IMR-90 (cell line): ENCODE measurements around the gene IQGAP2. TPM values are rescaled to one million over a fixed set of nuclear protein-coding genes. Genes with fewer than 3 reads are reported as not detected.

Experiments used
- ATAC-seq: fragments of 200-7000 bp; cut with Tn5 transposase; 2 replicates; pipeline ENCODE4 v1.9.1; 2020; ENCODE audit warnings: low read depth, mild to moderate bottlenecking, moderate library complexity
- BruUV-seq: library from RNA; stranded (reverse); fragments of 400-500 nt; replicated peaks from 2 replicates; lab custom pipeline; 2021; lab: Mats Ljungman, UMichigan
- CTCF ChIA-PET: fragments of 300-600 bp; formaldehyde crosslinking; extraction: SDS; loops from one replicate; lab custom pipeline; 2021; ENCODE audit warnings: antibody characterized with exemption; lab: Yijun Ruan, JAX
- POLR2A ChIA-PET: fragments of 300-600 bp; sonication (Branson Sonifier 250); formaldehyde crosslinking; loops from one replicate; lab custom pipeline; 2022; ENCODE audit warnings: antibody characterized with exemption; ENCODE audit not compliant: unreplicated experiment; lab: Charles Lee
- DNase-seq: peaks from one replicate; pipeline ENCODE4 v3.0.0; 2013
- H2AFZ ChIP-seq: replicated peaks from 2 replicates; pipeline ENCODE3; 2013; ENCODE audit warnings: low read length, mild to moderate bottlenecking; ENCODE audit not compliant: poor library complexity
- H2AK5ac ChIP-seq: 2 replicates; pipeline ENCODE4 v1.6.1; 2013; ENCODE audit warnings: low read depth, low read length, inconsistent platforms
- H2AK9ac ChIP-seq: replicated peaks from 2 replicates; pipeline ENCODE3; 2013; ENCODE audit warnings: mild to moderate bottlenecking, low read depth, low read length, moderate library complexity; ENCODE audit not compliant: poor library complexity
- H2BK120ac ChIP-seq: 2 replicates; pipeline ENCODE4 v1.6.1; 2013; ENCODE audit warnings: low read depth, low read length, inconsistent platforms
- H2BK15ac ChIP-seq: 3 replicates; pipeline ENCODE4 v1.6.1; 2013; ENCODE audit warnings: low read depth, low read length, inconsistent platforms
- H2BK20ac ChIP-seq: 2 replicates; pipeline ENCODE4 v1.6.1; 2013; ENCODE audit warnings: low read depth, mild to moderate bottlenecking, inconsistent platforms, low read length, moderate library complexity
- H2BK5ac ChIP-seq: 2 replicates; pipeline ENCODE4 v1.6.1; 2013; ENCODE audit warnings: mild to moderate bottlenecking, low read depth, low read length, inconsistent platforms; ENCODE audit not compliant: poor library complexity, severe bottlenecking
- H3K14ac ChIP-seq: replicated peaks from 2 replicates; pipeline ENCODE4 v1.6.1; 2013; ENCODE audit warnings: low read depth, low read length, inconsistent platforms
- H3K18ac ChIP-seq: 2 replicates; pipeline ENCODE4 v1.6.1; 2013; ENCODE audit warnings: low read depth, low read length, control low read depth
- H3K23ac ChIP-seq: 2 replicates; pipeline ENCODE4 v1.6.1; 2013; ENCODE audit warnings: low read depth, low read length, inconsistent platforms
- H3K27ac ChIP-seq: 2 replicates; pipeline ENCODE4 v1.5.1; 2013; ENCODE audit warnings: mild to moderate bottlenecking, control low read depth, low read length; ENCODE audit not compliant: insufficient read depth
- H3K27me3 ChIP-seq: 2 replicates; pipeline ENCODE4 v1.6.1; 2013; ENCODE audit warnings: low read length; ENCODE audit not compliant: control insufficient read depth, insufficient read depth
- H3K36me3 ChIP-seq: 2 replicates; pipeline ENCODE4 v1.6.1; 2013; ENCODE audit warnings: low read length, mixed read lengths; ENCODE audit not compliant: control insufficient read depth, insufficient read depth
- H3K4ac ChIP-seq: 2 replicates; pipeline ENCODE4 v1.6.1; 2013; ENCODE audit warnings: low read depth, low read length, inconsistent platforms
- H3K4me1 ChIP-seq: 2 replicates; pipeline ENCODE4 v1.6.1; 2013; ENCODE audit warnings: low read length, mixed read lengths; ENCODE audit not compliant: control insufficient read depth, insufficient read depth
- H3K4me2 ChIP-seq: 2 replicates; pipeline ENCODE4 v1.6.1; 2013; ENCODE audit warnings: low read depth, mild to moderate bottlenecking, control low read depth, low read length, moderate library complexity
- H3K4me3 ChIP-seq: 2 replicates; pipeline ENCODE4 v1.5.1; 2013; ENCODE audit warnings: low read depth, mild to moderate bottlenecking, control low read depth, low read length, moderate library complexity; ENCODE audit not compliant: insufficient read depth
- H3K56ac ChIP-seq: 2 replicates; pipeline ENCODE4 v1.6.1; 2013; ENCODE audit warnings: low read length, inconsistent platforms; ENCODE audit not compliant: insufficient read depth; ENCODE audit errors: extremely low read depth
- H3K79me1 ChIP-seq, 2 experiments: 2 replicates each; pipeline ENCODE4 v1.6.1; 2013; ENCODE audit warnings: low read length in 2 of 2, inconsistent platforms in 1 of 2, low read depth in 1 of 2
- H3K9ac ChIP-seq: 2 replicates; pipeline ENCODE4 v1.6.1; 2013; ENCODE audit warnings: low read depth, low read length, control low read depth
- H3K9me1 ChIP-seq: 2 replicates; pipeline ENCODE4 v1.6.1; 2013; ENCODE audit warnings: low read length, inconsistent platforms; ENCODE audit not compliant: insufficient read depth
- H3K9me3 ChIP-seq: 2 replicates; pipeline ENCODE4 v1.6.1; 2013; ENCODE audit warnings: low read length; ENCODE audit not compliant: control insufficient read depth, insufficient read depth
- H4K20me1 ChIP-seq: 2 replicates; pipeline ENCODE4 v1.6.1; 2013; ENCODE audit warnings: low read length, inconsistent platforms; ENCODE audit not compliant: insufficient read depth
- H4K5ac ChIP-seq: 2 replicates; pipeline ENCODE4 v1.6.1; 2013; ENCODE audit warnings: mild to moderate bottlenecking, low read depth, low read length, control low read depth
- H4K8ac ChIP-seq, 2 experiments: 2 replicates each; pipeline ENCODE4 v1.6.1; 2013; ENCODE audit warnings: low read depth in 2 of 2, low read length in 2 of 2, control low read depth in 1 of 2, inconsistent platforms in 1 of 2
- H4K91ac ChIP-seq: 2 replicates; pipeline ENCODE4 v1.6.1; 2013; ENCODE audit warnings: low read depth, low read length, inconsistent platforms; ENCODE audit not compliant: insufficient read depth
- MAZ ChIP-seq: IDR thresholded peaks from 2 replicates; pipeline ENCODE4 v1.6.1; 2012; ENCODE audit warnings: low read depth, mild to moderate bottlenecking, low read length, improper control_type of control experiment, moderate library complexity, borderline replicate concordance
- POLR2A ChIP-seq: IDR thresholded peaks from 2 replicates; pipeline ENCODE4 v1.6.1; 2012; ENCODE audit warnings: mild to moderate bottlenecking, low read depth, low read length
- dilution Hi-C: fragments of 300-500 bp; cut with HindIII; formaldehyde crosslinking; loops from one replicate; pipeline ENCODE4 v1.14.3; 2018; ENCODE audit warnings: low sequenced_read_pairs; ENCODE audit not compliant: unreplicated experiment
- in situ Hi-C: fragments of 300-500 bp; cut with MboI; formaldehyde crosslinking; loops from 3 replicates; pipeline ENCODE4 v1.14.3; 2019; ENCODE audit warnings: low sequenced_read_pairs, inconsistent platforms, mixed read lengths
- intact Hi-C: fragments of 100-400 bp; cut with micrococcal nuclease; formaldehyde crosslinking; loops from 2 replicates; pipeline ENCODE4 v1.10.0; 2022
- polyA plus RNA-seq, 3 experiments: library from polyadenylated mRNA; depleted of rRNA; stranded (reverse); fragments of >200 nt; gene quantifications; 2 replicates each; pipeline ENCODE4 v1.2.3, GENCODE V29; 2012; ENCODE audit warnings: low replicate concordance in 1 of 3
- total RNA-seq: library from RNA; depleted of rRNA; stranded (reverse); fragments of >200 nt; gene quantifications from 2 replicates; pipeline ENCODE4 v1.2.3, GENCODE V29; 2012

IQGAP2 gene
- total and polyA plus RNA-seq, 2 of the 4 experiments (the other 2 are of a cell fraction): 0.21 to 0.36 TPM

GRCh38 chr5:76477571-76477970 is 74.5 kb downstream of the IQGAP2 start:
- intact Hi-C loops (no loop called here), dilution Hi-C loops (no loop called here), in situ Hi-C loops (no loop called here)
- no peak for TF ChIP-seq POLR2A
- no peak for TF ChIP-seq MAZ
- Histone ChIP-seq H3K9me3 (no peaks in the 10 kb centered on the region), H2BK120ac (no peak overlapping the region), H3K36me3 (no peaks in the 10 kb centered on the region), H3K4me1 (no peaks in the 10 kb centered on the region), H3K27ac (no peak overlapping the region), H3K56ac (no peak overlapping the region), H3K23ac (no peak overlapping the region), H3K27me3 (no peaks in the 10 kb centered on the region; the same call in 1 of the 2 replicates), H2AK5ac (no peak overlapping the region), H3K4me2 (no peak overlapping the region), H4K8ac (no peak overlapping the region), H3K14ac (no peak overlapping the region), H3K4ac (no peak overlapping the region), H3K79me1 (no peaks in the 10 kb centered on the region), H2AK9ac (no peak overlapping the region), H2BK15ac (no peak overlapping the region), H4K5ac (no peak overlapping the region), H3K9ac (no peak overlapping the region), H3K9me1 (no peaks in the 10 kb centered on the region), H2BK20ac (no peak overlapping the region), H3K18ac (no peak overlapping the region), H4K91ac (no peak overlapping the region), H4K20me1 (no peaks in the 10 kb centered on the region), H2AFZ (no peak overlapping the region), H3K4me3 (no peak overlapping the region), H2BK5ac (no peak overlapping the region)
- DNase-seq (no peak), ATAC-seq (no peak)
- ChIA-PET CTCF (no interaction called here), POLR2A (no interaction called here)
- BruUV-seq: no TSS peak
